ENCODE data around the gene TBC1D21.

DNA sequence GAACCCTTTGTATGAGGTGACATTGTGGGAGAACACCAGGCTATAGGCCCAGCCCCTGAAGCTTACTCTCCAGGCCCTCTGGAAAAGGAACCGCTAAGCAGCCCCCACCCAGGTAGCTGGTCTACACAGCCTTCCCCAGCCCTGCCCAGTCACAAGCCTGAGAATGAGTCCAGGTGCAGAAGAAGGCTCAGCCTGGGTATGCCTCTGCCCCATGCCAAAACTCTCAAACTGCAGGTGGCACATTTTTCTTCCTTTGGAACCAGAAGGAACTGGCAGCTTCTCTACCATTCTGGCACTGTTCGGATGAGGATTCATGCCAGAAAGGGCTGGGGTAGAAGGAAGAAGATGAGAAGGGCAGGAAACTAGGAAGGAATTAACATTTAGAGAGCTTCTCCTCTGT lies 23.7 kb upstream of the TBC1D21 start:
- no peak for TF ChIP-seq CTCF (IDR thresholded peaks at IDR 0.05)
- no peak for TF ChIP-seq POLR2AphosphoS5 (IDR thresholded peaks at IDR 0.05)
- no peak for TF ChIP-seq POLR2A (IDR thresholded peaks at IDR 0.05)
